Erythroblast (primary cell): ENCODE measurements around the gene ZNF513.

Experiments
- GATA1 ChIP-seq: IDR thresholded peaks from 2 replicates; pipeline ENCODE4 v1.6.1; 2011; ENCODE audit warnings: low read depth, mild to moderate bottlenecking, control low read depth, low read length, moderate library complexity
- POLR2A ChIP-seq: IDR thresholded peaks from 2 replicates; pipeline ENCODE4 v1.6.1; 2011; ENCODE audit warnings: mild to moderate bottlenecking, low read length

- no peak for TF ChIP-seq POLR2A
- TF ChIP-seq GATA1, result no peak
Observed at GRCh38 chr2:27376866-27377617, 3.5 kb downstream of the ZNF513 start.
